GM12878 (cell line): ENCODE measurements around the gene MAGI2. TPM values are rescaled to one million over a fixed set of nuclear protein-coding genes. Genes with fewer than 3 reads are reported as not detected.

ENCODE experiments used
- ATAC-seq: fragments of 200-7000 bp; cut with Tn5 transposase; 3 replicates; pipeline ENCODE4 v1.9.1; 2020; ENCODE audit warnings: mild to moderate bottlenecking, moderate library complexity
- BruUV-seq: library from RNA; stranded (reverse); fragments of 400-500 nt; replicated peaks from 2 replicates; lab custom pipeline; 2021; lab: Mats Ljungman, UMichigan
- CTCF ChIA-PET: fragments of 300-600 bp; sonication (Branson Sonifier 250); formaldehyde crosslinking; extraction: SDS; loops from one replicate; lab custom pipeline; 2021; ENCODE audit warnings: inconsistent platforms; lab: Yijun Ruan, JAX
- POLR2A ChIA-PET: fragments of 350-600 bp; formaldehyde crosslinking; extraction: SDS; loops from one replicate; lab custom pipeline; 2021; ENCODE audit warnings: inconsistent platforms; lab: Charles Lee
- RAD21 ChIA-PET: fragments of 300-600 bp; sonication (Branson Sonifier 250); formaldehyde crosslinking; loops from one replicate; lab custom pipeline; 2023; ENCODE audit warnings: antibody characterized with exemption; ENCODE audit not compliant: unreplicated experiment; lab: Charles Lee
- SMC1A ChIA-PET: fragments of 300-600 bp; sonication (Branson Sonifier 250); formaldehyde crosslinking; loops from one replicate; lab custom pipeline; 2023; ENCODE audit not compliant: unreplicated experiment, uncharacterized antibody; lab: Charles Lee
- DNase-seq: peaks from one replicate; pipeline ENCODE4 v3.0.0-alpha.2; 2011; ENCODE audit warnings: low read depth, low spot score
- FAIRE-seq: peaks from 3 replicates; lab custom pipeline; 2011; peaks lifted over from hg19 to GRCh38; lab: Jason Lieb, UNC
- H2AFZ ChIP-seq: 2 replicates; pipeline ENCODE4 v1.6.0; 2011; ENCODE audit warnings: low read depth, low read length, control low read depth; ENCODE audit not compliant: control insufficient read depth
- H3K27ac ChIP-seq: 2 replicates; pipeline ENCODE4 v1.5.1; 2011; ENCODE audit warnings: control low read depth; ENCODE audit not compliant: control insufficient read depth, insufficient read depth
- H3K27me3 ChIP-seq, 2 experiments: replicated peaks in 1 of 2; 2 replicates each; pipeline versions ENCODE4 v1.6.0 to v1.6.1; 2011; ENCODE audit warnings: low read length in 1 of 2; ENCODE audit not compliant: control insufficient read depth in 2 of 2, insufficient read depth in 2 of 2
- H3K36me3 ChIP-seq, 2 experiments: 2 replicates each; pipeline ENCODE4 v1.5.1; 2011; ENCODE audit warnings: low read length in 1 of 2; ENCODE audit not compliant: control insufficient read depth in 2 of 2, insufficient read depth in 2 of 2
- H3K4me1 ChIP-seq: 2 replicates; pipeline ENCODE4 v1.6.1; 2011; ENCODE audit warnings: mild to moderate bottlenecking, low read length, moderate library complexity, mixed read lengths; ENCODE audit not compliant: control insufficient read depth, insufficient read depth
- H3K4me2 ChIP-seq: 2 replicates; pipeline ENCODE4 v1.6.0; 2011; ENCODE audit warnings: control low read depth; ENCODE audit not compliant: control insufficient read depth, insufficient read depth
- H3K4me3 ChIP-seq: fragments of 200-600 bp; sonication (generic); 2 replicates; pipeline ENCODE4 v1.5.1; 2016
- H3K79me2 ChIP-seq: 2 replicates; pipeline ENCODE4 v1.6.0; 2011; ENCODE audit warnings: low read length; ENCODE audit not compliant: control insufficient read depth, insufficient read depth
- H3K9ac ChIP-seq: 2 replicates; pipeline ENCODE4 v1.8.0; 2011; ENCODE audit warnings: low read length, control low read depth, mixed read lengths; ENCODE audit not compliant: control insufficient read depth, insufficient read depth
- H3K9me3 ChIP-seq: replicated peaks from 3 replicates; pipeline ENCODE4 v1.5.1; 2011; ENCODE audit warnings: mild to moderate bottlenecking, low read length; ENCODE audit not compliant: control insufficient read depth, insufficient read depth
- H4K20me1 ChIP-seq: 2 replicates; pipeline ENCODE4 v1.6.0; 2011; ENCODE audit not compliant: control insufficient read depth, insufficient read depth
- BACH1 ChIP-seq: fragments of 450-650 bp; IDR thresholded peaks from 2 replicates; pipeline ENCODE4 v1.6.1; 2017; ENCODE audit warnings: mild to moderate bottlenecking, borderline replicate concordance
- FOXM1 ChIP-seq: IDR thresholded peaks from 2 replicates; pipeline ENCODE4 v1.6.1; 2012; ENCODE audit warnings: low read depth, mild to moderate bottlenecking, inconsistent platforms, low read length, moderate library complexity
- GATAD2B ChIP-seq: fragments of 450-650 bp; conservative IDR thresholded peaks from 2 replicates; pipeline ENCODE4 v1.6.1; 2017; ENCODE audit warnings: low read depth, mild to moderate bottlenecking, moderate library complexity
- HCFC1 ChIP-seq: fragments of 150-350 bp; IDR thresholded peaks from 2 replicates; pipeline ENCODE4 v1.6.1; 2014; ENCODE audit warnings: low read length
- JUNB ChIP-seq: IDR thresholded peaks from 2 replicates; pipeline ENCODE4 v1.6.1; 2016; ENCODE audit warnings: antibody characterized with exemption, mild to moderate bottlenecking
- MEF2B ChIP-seq: fragments of 450-650 bp; IDR thresholded peaks from 2 replicates; pipeline ENCODE4 v1.6.1; 2018; ENCODE audit warnings: mild to moderate bottlenecking, moderate library complexity; ENCODE audit not compliant: partially characterized antibody, poor library complexity, severe bottlenecking
- MYC ChIP-seq: IDR thresholded peaks from 2 replicates; pipeline ENCODE4 v1.6.1; 2011; ENCODE audit warnings: mild to moderate bottlenecking, low read length, moderate library complexity, inconsistent platforms; ENCODE audit not compliant: insufficient read depth, insufficient replicate concordance, insufficient read length, severe bottlenecking
- SRF ChIP-seq, 2 experiments: IDR thresholded peaks; 2 replicates each; pipeline ENCODE4 v1.6.1; 2011; ENCODE audit warnings: low read depth in 2 of 2, low read length in 2 of 2, mild to moderate bottlenecking in 1 of 2, moderate library complexity in 1 of 2
- STAT1 ChIP-seq: fragments of 450-650 bp; conservative IDR thresholded peaks from 2 replicates; pipeline ENCODE4 v1.6.1; 2014; ENCODE audit warnings: antibody characterized with exemption, mild to moderate bottlenecking
- YBX1 ChIP-seq: fragments of 450-650 bp; IDR thresholded peaks from 2 replicates; pipeline ENCODE4 v1.6.1; 2016; ENCODE audit warnings: antibody characterized with exemption
- ZBED1 ChIP-seq: IDR thresholded peaks from 2 replicates; pipeline ENCODE4 v1.6.1; 2016; ENCODE audit warnings: borderline replicate concordance
- ZNF217 ChIP-seq: fragments of 450-650 bp; IDR thresholded peaks from 2 replicates; pipeline ENCODE4 v1.6.1; 2017; ENCODE audit warnings: antibody characterized with exemption, mild to moderate bottlenecking
- ZZZ3 ChIP-seq: IDR thresholded peaks from 2 replicates; pipeline ENCODE4 v1.6.1; 2011; ENCODE audit warnings: low read depth; ENCODE audit not compliant: control insufficient read depth, insufficient read length
- in situ Hi-C: fragments of 300-500 bp; cut with MboI; formaldehyde crosslinking; loops from 9 replicates; pipeline ENCODE4 v1.14.3; 2018; ENCODE audit warnings: mixed read lengths
- intact Hi-C: fragments of 100-400 bp; cut with micrococcal nuclease; formaldehyde crosslinking; loops from one replicate; pipeline ENCODE4 v1.14.2; 2022; ENCODE audit not compliant: unreplicated experiment
- polyA plus RNA-seq, 11 experiments: library from polyadenylated mRNA; depleted of rRNA in 4 of 11; unstranded in 6 of 11; stranded (reverse) in 5 of 11; fragments of >200 nt; fragmentation: Nextera tagmentation in 4 of 11; fragmentation: Illumina TruSeq in 1 of 11; extraction: Ambion mirVana in 4 of 11; extraction: Trizol in 1 of 11; gene quantifications; 1 replicate in 1 of 11; 2 replicates in 10 of 11; pipeline versions ENCODE4 v1.2.1 to v1.2.3, GENCODE V29; 2011 to 2016; ENCODE audit warnings: inconsistent platforms in 2 of 11, missing spikeins in 2 of 11, low read depth in 1 of 11
- total RNA-seq, 4 experiments: library from RNA; depleted of rRNA in 3 of 4; stranded (reverse); fragments of >200 nt in 3 of 4; fragmentation: Illumina TruSeq in 1 of 4; extraction: Trizol in 1 of 4; gene quantifications; 2 replicates each; pipeline versions ENCODE4 v1.2.1 to v1.2.3, GENCODE V29; 2013 to 2021
- TF ChIP-seq, protein P1 (sequence below): fragments of 450-650 bp; IDR thresholded peaks from 2 replicates; pipeline ENCODE4 v1.6.1; 2017; ENCODE audit warnings: antibody characterized with exemption, mild to moderate bottlenecking, moderate library complexity

MAGI2 gene
- total and polyA plus RNA-seq, 10 of the 15 experiments (the other 5 are each of a cell fraction or from before 2014, with no cell fraction given) = 0.01 to 0.31 (median 0.05) TPM; not detected in 2

GRCh38 chr7:78970440-78970916 lies 483.0 kb downstream of the MAGI2 start:
- no peaks in the 10 kb centered on the region for H3K79me2 ChIP-seq
- no peak overlapping the region for H3K4me2 ChIP-seq
- DNase-seq (no peak), FAIRE-seq (no peak), ATAC-seq (no peak)
- ChIA-PET CTCF (no interaction called here), SMC1A (no interaction called here), RAD21 (no interaction called here), POLR2A (no interaction called here)
- BruUV-seq = no TSS peak
- H3K27ac ChIP-seq = no peak overlapping the region
- in situ Hi-C loops = no loop called here
- H2AFZ ChIP-seq = no peak overlapping the region
- intact Hi-C loops = no loop called here
- no peak overlapping the region for H3K9ac ChIP-seq
- H3K9me3 ChIP-seq = no peaks in the 10 kb centered on the region
- no peak overlapping the region for H3K4me3 ChIP-seq
- no peaks in the 10 kb centered on the region for H4K20me1 ChIP-seq
- H3K4me1 ChIP-seq = no peaks in the 10 kb centered on the region
- H3K27me3 ChIP-seq = no peaks in the 10 kb centered on the region
- H3K36me3 ChIP-seq = no peaks in the 10 kb centered on the region
- TF ChIP-seq, protein P1, sequence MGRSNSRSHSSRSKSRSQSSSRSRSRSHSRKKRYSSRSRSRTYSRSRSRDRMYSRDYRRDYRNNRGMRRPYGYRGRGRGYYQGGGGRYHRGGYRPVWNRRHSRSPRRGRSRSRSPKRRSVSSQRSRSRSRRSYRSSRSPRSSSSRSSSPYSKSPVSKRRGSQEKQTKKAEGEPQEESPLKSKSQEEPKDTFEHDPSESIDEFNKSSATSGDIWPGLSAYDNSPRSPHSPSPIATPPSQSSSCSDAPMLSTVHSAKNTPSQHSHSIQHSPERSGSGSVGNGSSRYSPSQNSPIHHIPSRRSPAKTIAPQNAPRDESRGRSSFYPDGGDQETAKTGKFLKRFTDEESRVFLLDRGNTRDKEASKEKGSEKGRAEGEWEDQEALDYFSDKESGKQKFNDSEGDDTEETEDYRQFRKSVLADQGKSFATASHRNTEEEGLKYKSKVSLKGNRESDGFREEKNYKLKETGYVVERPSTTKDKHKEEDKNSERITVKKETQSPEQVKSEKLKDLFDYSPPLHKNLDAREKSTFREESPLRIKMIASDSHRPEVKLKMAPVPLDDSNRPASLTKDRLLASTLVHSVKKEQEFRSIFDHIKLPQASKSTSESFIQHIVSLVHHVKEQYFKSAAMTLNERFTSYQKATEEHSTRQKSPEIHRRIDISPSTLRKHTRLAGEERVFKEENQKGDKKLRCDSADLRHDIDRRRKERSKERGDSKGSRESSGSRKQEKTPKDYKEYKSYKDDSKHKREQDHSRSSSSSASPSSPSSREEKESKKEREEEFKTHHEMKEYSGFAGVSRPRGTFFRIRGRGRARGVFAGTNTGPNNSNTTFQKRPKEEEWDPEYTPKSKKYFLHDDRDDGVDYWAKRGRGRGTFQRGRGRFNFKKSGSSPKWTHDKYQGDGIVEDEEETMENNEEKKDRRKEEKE = no peak
- TF ChIP-seq BACH1 (no peak), MYC (no peak), YBX1 (no peak), ZBED1 (no peak), HCFC1 (no peak), STAT1 (no peak), JUNB (no peak), SRF (IDR thresholded peaks at IDR 0.05; ENCODE audit: low read depth in 2 of 2, low read length in 2 of 2) (no peak), ZNF217 (no peak), GATAD2B (no peak), ZZZ3 (no peak), FOXM1 (no peak), MEF2B (no peak)
